K562 (cell line): ENCODE data around the gene RNF121. TPM values are rescaled to one million over a fixed set of nuclear protein-coding genes. Genes with fewer than 3 reads are reported as not detected.
A peak's percentile ranks its signal among the peaks of the same experiment; 100 is the strongest.

Source experiments
- ATAC-seq: fragments of 200-7000 bp; cut with Tn5 transposase; 3 replicates; pipeline ENCODE4 v1.9.1; 2020; ENCODE audit warnings: moderate library complexity
- BruUV-seq: library from RNA; stranded (reverse); fragments of 400-500 nt; replicated peaks from 2 replicates; lab custom pipeline; 2021; lab: Mats Ljungman, UMichigan
- CTCF ChIA-PET: fragments of 300-600 bp; formaldehyde crosslinking; extraction: SDS; loops from one replicate; lab custom pipeline; 2021; ENCODE audit warnings: low intra/inter-chr PET ratio; lab: Yijun Ruan, JAX
- POLR2A ChIA-PET: fragments of 300-600, 350-650 bp; sonication (Branson Sonifier 250); formaldehyde crosslinking; extraction: SDS; loops from one replicate; lab custom pipeline; 2021; ENCODE audit warnings: antibody characterized with exemption, inconsistent platforms; lab: Yijun Ruan, JAX
- DNase-seq, 4 experiments: peaks; one replicate each; pipeline versions ENCODE4 v3.0.0 to v3.0.0-alpha.2; 2011 to 2018; ENCODE audit warnings: low spot score in 3 of 4, mixed read lengths in 3 of 4; ENCODE audit errors: extremely low read depth in 1 of 4
- FAIRE-seq: peaks from 2 replicates; lab custom pipeline; 2011; peaks lifted over from hg19 to GRCh38; lab: Jason Lieb, UNC
- H2AFZ ChIP-seq: 2 replicates; pipeline ENCODE4 v1.6.0; 2011; ENCODE audit warnings: low read depth, low read length, control low read depth, inconsistent platforms
- H3K27ac ChIP-seq: fragments of 200-600 bp; 3 replicates; pipeline ENCODE4 v1.8.0; 2011; ENCODE audit warnings: low read depth, mild to moderate bottlenecking, control low read depth, inconsistent platforms, low read length, moderate library complexity, mixed read lengths; ENCODE audit errors: extremely low read depth
- H3K27me3 ChIP-seq, 2 experiments: fragments of 300-600 bp in 1 of 2; 2 replicates in 1 of 2; 3 replicates in 1 of 2; pipeline versions ENCODE4 v1.6.0 to v1.8.0; 2011; ENCODE audit warnings: inconsistent platforms in 2 of 2, low read length in 2 of 2, mild to moderate bottlenecking in 1 of 2, mixed read lengths in 1 of 2, moderate library complexity in 1 of 2; ENCODE audit not compliant: control insufficient read depth in 2 of 2, insufficient read depth in 2 of 2
- H3K36me3 ChIP-seq: fragments of 300-600 bp; 3 replicates; pipeline ENCODE4 v1.8.0; 2011; ENCODE audit warnings: mild to moderate bottlenecking, low read length, inconsistent platforms; ENCODE audit not compliant: control insufficient read depth, insufficient read depth
- H3K4me1 ChIP-seq, 2 experiments: fragments of 200-600 bp in 1 of 2; replicated peaks in 1 of 2; 2 replicates in 1 of 2; 3 replicates in 1 of 2; pipeline versions ENCODE4 v1.5.1 to v1.8.0; 2011; ENCODE audit warnings: inconsistent platforms in 2 of 2, low read length in 2 of 2, mild to moderate bottlenecking in 1 of 2, mixed read lengths in 1 of 2, moderate library complexity in 1 of 2; ENCODE audit not compliant: control insufficient read depth in 2 of 2, insufficient read depth in 2 of 2
- H3K4me2 ChIP-seq: 2 replicates; pipeline ENCODE4 v1.6.1; 2011; ENCODE audit warnings: low read length, control low read depth, inconsistent platforms, mixed read lengths; ENCODE audit not compliant: insufficient read depth
- H3K4me3 ChIP-seq: fragments of 200-600 bp; sonication (generic), shearing (Covaris generic); 2 replicates; pipeline ENCODE4 v1.5.1; 2016; ENCODE audit warnings: control low read depth, inconsistent platforms
- H3K79me2 ChIP-seq: fragments of 200-600 bp; 3 replicates; pipeline ENCODE4 v1.8.0; 2011; ENCODE audit warnings: low read length, inconsistent platforms; ENCODE audit not compliant: control insufficient read depth, insufficient read depth
- H3K9ac ChIP-seq, 2 experiments: 2 replicates each; pipeline versions ENCODE4 v1.6.0 to v1.6.1; 2011; ENCODE audit warnings: low read depth in 2 of 2, low read length in 2 of 2, control low read depth in 1 of 2, inconsistent platforms in 1 of 2, mild to moderate bottlenecking in 1 of 2, mixed read lengths in 1 of 2; ENCODE audit not compliant: insufficient read depth in 1 of 2
- H3K9me1 ChIP-seq: one replicate; pipeline ENCODE4 v1.6.0; 2011; ENCODE audit warnings: inconsistent platforms, mild to moderate bottlenecking, low read length, moderate library complexity; ENCODE audit not compliant: control insufficient read depth, insufficient read depth
- H3K9me3 ChIP-seq: replicated peaks from 2 replicates; pipeline ENCODE4 v1.5.1; 2011; ENCODE audit warnings: low read depth, low read length, inconsistent platforms; ENCODE audit not compliant: control insufficient read depth, insufficient read depth
- H4K20me1 ChIP-seq: replicated peaks from 2 replicates; pipeline ENCODE4 v1.6.1; 2011; ENCODE audit warnings: low read length, inconsistent platforms, mixed read lengths; ENCODE audit not compliant: control insufficient read depth, insufficient read depth
- ARID1B ChIP-seq: fragments of 450-650 bp; IDR thresholded peaks from 2 replicates; pipeline ENCODE4 v1.6.1; 2016; ENCODE audit warnings: antibody characterized with exemption, mild to moderate bottlenecking, inconsistent platforms
- BACH1 ChIP-seq: fragments of 200-800 bp; sonication (Bioruptor generic); IDR thresholded peaks from 2 replicates; pipeline ENCODE4 v1.6.1; 2016; ENCODE audit warnings: missing genetic modification characterization, missing compliant biosample characterization
- CEBPB ChIP-seq: fragments of 450-650 bp; IDR thresholded peaks from 2 replicates; pipeline ENCODE4 v1.6.1; 2016; ENCODE audit warnings: missing genetic modification characterization, missing compliant biosample characterization
- FOSL1 ChIP-seq: fragments of 200-800 bp; sonication (Bioruptor generic); conservative IDR thresholded peaks from 2 replicates; pipeline ENCODE4 v1.6.1; 2016; ENCODE audit warnings: missing genetic modification characterization, missing compliant biosample characterization
- FOXJ2 ChIP-seq: fragments of 200-800 bp; sonication (Bioruptor generic); IDR thresholded peaks from 2 replicates; pipeline ENCODE4 v1.6.1; 2016; ENCODE audit warnings: missing genetic modification characterization, missing compliant biosample characterization
- HMBOX1 ChIP-seq: sonication (generic); IDR thresholded peaks from 2 replicates; pipeline ENCODE4 v1.6.1; 2016
- JUND ChIP-seq, 2 experiments: IDR thresholded peaks; 2 replicates in 1 of 2; 3 replicates in 1 of 2; pipeline ENCODE4 v1.6.1; 2011; ENCODE audit warnings: borderline replicate concordance in 2 of 2, low read depth in 2 of 2, low read length in 2 of 2, improper control_type of control experiment in 1 of 2, missing biosample characterization in 1 of 2, missing genetic modification characterization in 1 of 2, missing genetic modification reagents in 1 of 2
- SLC30A9 ChIP-seq: fragments of 250-450 bp; sonication (Bioruptor Pico); IDR thresholded peaks from 2 replicates; pipeline ENCODE4 v1.8.0; 2022; ENCODE audit warnings: mild to moderate bottlenecking, moderate library complexity
- SMARCA4 ChIP-seq: fragments of 450-650 bp; IDR thresholded peaks from 2 replicates; pipeline ENCODE4 v1.6.1; 2016
- SPI1 ChIP-seq: IDR thresholded peaks from 2 replicates; pipeline ENCODE4 v1.6.1; 2011; ENCODE audit warnings: low read depth, low read length, control low read depth, borderline replicate concordance
- ZNF316 ChIP-seq: fragments of 450-650 bp; IDR thresholded peaks from 2 replicates; pipeline ENCODE4 v1.6.1; 2016
- ZNF512 ChIP-seq: IDR thresholded peaks from 2 replicates; pipeline ENCODE4 v1.6.1; 2016; ENCODE audit warnings: missing genetic modification characterization, missing compliant biosample characterization
- WGBS: fragments of 100-300 bp; shearing (Covaris generic); methylation state at CpG from one replicate; pipeline ENCODE4 v1.1.6; 2016; ENCODE audit warnings: low coverage, mixed read lengths; ENCODE audit not compliant: insufficient coverage; ENCODE audit errors: missing lambda C conversion rate; 5-methylcytosine and 5-hydroxymethylcytosine counted together
- in situ Hi-C: fragments of 300-500 bp; cut with MboI; formaldehyde crosslinking; loops from 4 replicates; pipeline ENCODE4 v1.15.0; 2018; ENCODE audit warnings: inconsistent platforms, mixed read lengths
- intact Hi-C: fragments of 100-400 bp; cut with micrococcal nuclease; formaldehyde crosslinking; loops from 2 replicates; pipeline ENCODE4 v1.14.2; 2022
- polyA plus RNA-seq, 8 experiments: library from polyadenylated mRNA; depleted of rRNA in 4 of 8; stranded (reverse) in 5 of 8; unstranded in 3 of 8; fragments of >200 nt; fragmentation: Nextera tagmentation in 2 of 8; fragmentation: Illumina TruSeq in 1 of 8; extraction: Ambion mirVana in 2 of 8; extraction: Trizol in 1 of 8; gene quantifications; 2 replicates each; pipeline versions ENCODE4 v1.2.1 to v1.2.3, GENCODE V29; 2011 to 2014; ENCODE audit warnings: inconsistent platforms in 1 of 8, missing spikeins in 1 of 8
- total RNA-seq, 7 experiments: library from RNA; depleted of rRNA in 6 of 7; stranded (reverse); fragments of >200 nt in 6 of 7; fragmentation: Illumina TruSeq in 2 of 7; extraction: Trizol in 2 of 7; gene quantifications; 2 replicates each; pipeline versions ENCODE4 v1.2.1 to v1.2.3, GENCODE V29; 2011 to 2021; ENCODE audit warnings: low replicate concordance in 1 of 7
- TF ChIP-seq, protein P1 (sequence below): sonication (generic); formaldehyde crosslinking; IDR thresholded peaks from 2 replicates; pipeline ENCODE4 v1.8.1; 2022; ENCODE audit warnings: missing genetic modification reagents
- TF ChIP-seq, protein P2 (sequence below): fragments of 450-650 bp; IDR thresholded peaks from 2 replicates; pipeline ENCODE4 v1.6.1; 2017; ENCODE audit warnings: antibody characterized with exemption, mild to moderate bottlenecking

Gene RNF121
- total and polyA plus RNA-seq, 9 of the 15 experiments (the other 6 are each of a cell fraction or from before 2014, with no cell fraction given), result 8.0 to 63.4 (median 20.5) TPM

DNA sequence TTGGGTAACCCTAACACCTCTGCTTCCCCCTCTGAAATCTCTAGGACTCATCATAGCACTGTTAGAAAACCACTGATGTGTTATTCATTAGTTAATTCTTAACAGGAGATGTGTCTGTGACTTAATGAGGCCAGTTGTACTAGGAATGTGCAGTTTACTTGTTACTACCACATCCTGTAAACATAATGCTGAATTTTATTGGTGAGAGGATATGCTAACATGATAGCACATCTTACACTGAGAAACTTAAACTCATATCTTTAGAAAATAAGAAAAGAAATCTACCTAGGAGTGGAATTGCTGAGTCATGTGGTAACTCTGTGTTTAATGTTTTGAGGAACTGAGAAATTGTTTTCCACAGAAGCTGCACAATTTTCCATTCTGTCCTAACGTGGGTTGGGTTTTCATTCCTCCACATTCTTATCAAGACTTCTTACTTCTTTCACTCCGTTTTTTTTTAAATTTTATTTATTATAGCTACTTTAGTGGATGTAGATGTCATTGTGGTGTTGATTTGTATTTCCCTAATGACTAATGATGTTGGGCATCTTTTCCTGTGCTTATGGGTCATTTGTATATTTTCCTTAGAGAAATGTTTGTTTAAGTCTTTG is 33.7 kb downstream of the RNF121 start:
- no peaks in the 10 kb centered on the region for H4K20me1 ChIP-seq
- WGBS, result 8% methylated on average over 2 of the region's 2 CpGs
- ATAC-seq (no peak), DNase-seq (peak in 1 of 4 experiments; percentile 18), FAIRE-seq (no peak)
- peaks cover 6% of the 10 kb centered on the region; the same call in 1 of the 3 replicates for H3K79me2 ChIP-seq
- H3K4me3 ChIP-seq, result no peak overlapping the region
- H3K27me3 ChIP-seq, result no peaks in the 10 kb centered on the region
- intact Hi-C loops (no loop called here), in situ Hi-C loops (no loop called here)
- H3K4me1 ChIP-seq, result peaks cover 3 to 4% of the 10 kb centered on the region in 2 experiments; a peak in 3 of 5 replicates
- H3K9me1 ChIP-seq, result no peaks in the 10 kb centered on the region
- H3K9ac ChIP-seq, result 0 out of 4 replicates have a peak overlapping the region, but pooled peaks of 1 of the 2 experiments have one; percentile 11
- no peaks in the 10 kb centered on the region for H3K9me3 ChIP-seq
- H3K36me3 ChIP-seq, result peaks cover 54% of the 10 kb centered on the region
- H3K27ac ChIP-seq, result peak overlapping the region; percentile 47
- H3K4me2 ChIP-seq, result no peak overlapping the region
- H2AFZ ChIP-seq, result no peak overlapping the region
- no TSS peak for BruUV-seq
- ChIA-PET CTCF (interaction anchor here (0.7 kb wide), 1 partner anchor 596 kb away, joined by 3 read pairs; no protein-coding TSS in a partner anchor), POLR2A (no interaction called here)
- TF ChIP-seq HMBOX1, result peak; percentile 59
- TF ChIP-seq, protein P1, sequence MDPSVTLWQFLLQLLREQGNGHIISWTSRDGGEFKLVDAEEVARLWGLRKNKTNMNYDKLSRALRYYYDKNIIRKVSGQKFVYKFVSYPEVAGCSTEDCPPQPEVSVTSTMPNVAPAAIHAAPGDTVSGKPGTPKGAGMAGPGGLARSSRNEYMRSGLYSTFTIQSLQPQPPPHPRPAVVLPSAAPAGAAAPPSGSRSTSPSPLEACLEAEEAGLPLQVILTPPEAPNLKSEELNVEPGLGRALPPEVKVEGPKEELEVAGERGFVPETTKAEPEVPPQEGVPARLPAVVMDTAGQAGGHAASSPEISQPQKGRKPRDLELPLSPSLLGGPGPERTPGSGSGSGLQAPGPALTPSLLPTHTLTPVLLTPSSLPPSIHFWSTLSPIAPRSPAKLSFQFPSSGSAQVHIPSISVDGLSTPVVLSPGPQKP (CRISPR knock-in tag), result no peak
- no peak for TF ChIP-seq ZNF512 (tag)
- TF ChIP-seq CEBPB (tag), result 0 out of 2 replicates have a peak, but pooled peaks have one; percentile 23
- peak; percentile 59; the same call in 1 of the 2 replicates for TF ChIP-seq FOXJ2
- peak; percentile 32; the same call in 1 of the 2 replicates for TF ChIP-seq ARID1B
- peak; percentile 96 for TF ChIP-seq ZNF316
- TF ChIP-seq, protein P2, sequence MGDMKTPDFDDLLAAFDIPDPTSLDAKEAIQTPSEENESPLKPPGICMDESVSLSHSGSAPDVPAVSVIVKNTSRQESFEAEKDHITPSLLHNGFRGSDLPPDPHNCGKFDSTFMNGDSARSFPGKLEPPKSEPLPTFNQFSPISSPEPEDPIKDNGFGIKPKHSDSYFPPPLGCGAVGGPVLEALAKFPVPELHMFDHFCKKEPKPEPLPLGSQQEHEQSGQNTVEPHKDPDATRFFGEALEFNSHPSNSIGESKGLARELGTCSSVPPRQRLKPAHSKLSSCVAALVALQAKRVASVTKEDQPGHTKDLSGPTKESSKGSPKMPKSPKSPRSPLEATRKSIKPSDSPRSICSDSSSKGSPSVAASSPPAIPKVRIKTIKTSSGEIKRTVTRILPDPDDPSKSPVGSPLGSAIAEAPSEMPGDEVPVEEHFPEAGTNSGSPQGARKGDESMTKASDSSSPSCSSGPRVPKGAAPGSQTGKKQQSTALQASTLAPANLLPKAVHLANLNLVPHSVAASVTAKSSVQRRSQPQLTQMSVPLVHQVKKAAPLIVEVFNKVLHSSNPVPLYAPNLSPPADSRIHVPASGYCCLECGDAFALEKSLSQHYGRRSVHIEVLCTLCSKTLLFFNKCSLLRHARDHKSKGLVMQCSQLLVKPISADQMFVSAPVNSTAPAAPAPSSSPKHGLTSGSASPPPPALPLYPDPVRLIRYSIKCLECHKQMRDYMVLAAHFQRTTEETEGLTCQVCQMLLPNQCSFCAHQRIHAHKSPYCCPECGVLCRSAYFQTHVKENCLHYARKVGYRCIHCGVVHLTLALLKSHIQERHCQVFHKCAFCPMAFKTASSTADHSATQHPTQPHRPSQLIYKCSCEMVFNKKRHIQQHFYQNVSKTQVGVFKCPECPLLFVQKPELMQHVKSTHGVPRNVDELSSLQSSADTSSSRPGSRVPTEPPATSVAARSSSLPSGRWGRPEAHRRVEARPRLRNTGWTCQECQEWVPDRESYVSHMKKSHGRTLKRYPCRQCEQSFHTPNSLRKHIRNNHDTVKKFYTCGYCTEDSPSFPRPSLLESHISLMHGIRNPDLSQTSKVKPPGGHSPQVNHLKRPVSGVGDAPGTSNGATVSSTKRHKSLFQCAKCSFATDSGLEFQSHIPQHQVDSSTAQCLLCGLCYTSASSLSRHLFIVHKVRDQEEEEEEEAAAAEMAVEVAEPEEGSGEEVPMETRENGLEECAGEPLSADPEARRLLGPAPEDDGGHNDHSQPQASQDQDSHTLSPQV, result 0 out of 2 replicates have a peak, but pooled peaks have one; percentile 15
- no peak for TF ChIP-seq JUND (IDR thresholded peaks at IDR 0.05; ENCODE audit: borderline replicate concordance, low read depth, low read length)
- TF ChIP-seq JUND (tag; IDR thresholded peaks at IDR 0.05; ENCODE audit: borderline replicate concordance, low read depth, low read length), result peak; percentile 57; the same call in 1 of the 3 replicates
- peak; percentile 70; the same call in 1 of the 2 replicates for TF ChIP-seq SPI1
- TF ChIP-seq SLC30A9 (CRISPR knock-in tag), result no peak
- TF ChIP-seq SMARCA4, result peak; percentile 46; the same call in 1 of the 2 replicates
- peak; percentile 48 for TF ChIP-seq FOSL1 (tag)
- peak; percentile 89 for TF ChIP-seq BACH1 (tag)
